Measurements from ENCODE around the gene TPRKB.
"Not testable (repeated sequence)": the region's sequence is repeated elsewhere in the genome, so short reads cannot be mapped to it uniquely, and the experiment has no call there.

TPRKB gene

GRCh38 chr2:73700131-73700611 lies 37.0 kb downstream of the TPRKB start:
- H3K4me1 ChIP-seq (ENCODE audit: insufficient read depth, low read length) = no peaks in the 10 kb centered on the region
- H3K36me3 ChIP-seq (ENCODE audit: insufficient read depth, low read length) = no peaks in the 10 kb centered on the region
- H3K9me3 ChIP-seq (ENCODE audit: control insufficient read depth, insufficient read depth, low read length) = no peaks in the 10 kb centered on the region
- no peak overlapping the region for H3K9ac ChIP-seq (ENCODE audit: low read depth, low read length)

- no peaks in the 10 kb centered on the region for H3K36me3 ChIP-seq (ENCODE audit: insufficient read depth, low read length)
- no peak overlapping the region for H3K9ac ChIP-seq (ENCODE audit: low read depth, low read length)
- H3K4me1 ChIP-seq (ENCODE audit: insufficient read depth, low read length) = no peaks in the 10 kb centered on the region
- no peaks in the 10 kb centered on the region for H3K9me3 ChIP-seq (ENCODE audit: control insufficient read depth, insufficient read depth, low read length)
These were observed 37.7 kb downstream of the TPRKB start for GRCh38 chr2:73699437-73699836.

GRCh38 chr2:73698101-73698500 lies 39.0 kb downstream of the TPRKB start:
- no peaks in the 10 kb centered on the region for H3K9me3 ChIP-seq (ENCODE audit: control insufficient read depth, insufficient read depth, low read length)
- H3K9ac ChIP-seq (ENCODE audit: low read depth, low read length) = no peak overlapping the region
- H3K36me3 ChIP-seq (ENCODE audit: insufficient read depth, low read length) = no peaks in the 10 kb centered on the region
- H3K4me1 ChIP-seq (ENCODE audit: insufficient read depth, low read length) = no peaks in the 10 kb centered on the region

GRCh38 chr2:73697606-73698005 lies 39.5 kb downstream of the TPRKB start:
- Histone ChIP-seq H3K36me3 (ENCODE audit: insufficient read depth, low read length) (no peaks in the 10 kb centered on the region), H3K4me1 (ENCODE audit: insufficient read depth, low read length) (no peaks in the 10 kb centered on the region), H3K9me3 (ENCODE audit: control insufficient read depth, insufficient read depth, low read length) (no peaks in the 10 kb centered on the region), H3K9ac (ENCODE audit: low read depth, low read length) (no peak overlapping the region)

- not testable (repeated sequence) for H3K9ac ChIP-seq (ENCODE audit: low read depth, low read length); H3K4me1 ChIP-seq (ENCODE audit: insufficient read depth, low read length); H3K9me3 ChIP-seq (ENCODE audit: control insufficient read depth, insufficient read depth, low read length); H3K36me3 ChIP-seq (ENCODE audit: insufficient read depth, low read length)
These were observed 40.2 kb downstream of the TPRKB start for GRCh38 chr2:73696985-73697384.

- H3K4me1 ChIP-seq (ENCODE audit: insufficient read depth, low read length); H3K9me3 ChIP-seq (ENCODE audit: control insufficient read depth, insufficient read depth, low read length); H3K9ac ChIP-seq (ENCODE audit: low read depth, low read length); H3K36me3 ChIP-seq (ENCODE audit: insufficient read depth, low read length): not testable (repeated sequence)
These were observed 40.6 kb downstream of the TPRKB start for GRCh38 chr2:73696521-73696920.

GRCh38 chr2:73690372-73691088 lies 46.6 kb downstream of the TPRKB start:
- H3K4me1 ChIP-seq (ENCODE audit: insufficient read depth, low read length); H3K9me3 ChIP-seq (ENCODE audit: control insufficient read depth, insufficient read depth, low read length); H3K9ac ChIP-seq (ENCODE audit: low read depth, low read length); H3K36me3 ChIP-seq (ENCODE audit: insufficient read depth, low read length): not testable (repeated sequence)

GRCh38 chr2:73688494-73688893 lies 48.7 kb downstream of the TPRKB start:
- H3K36me3 ChIP-seq (ENCODE audit: insufficient read depth, low read length); H3K4me1 ChIP-seq (ENCODE audit: insufficient read depth, low read length); H3K9me3 ChIP-seq (ENCODE audit: control insufficient read depth, insufficient read depth, low read length); H3K9ac ChIP-seq (ENCODE audit: low read depth, low read length): not testable (repeated sequence)

- no peaks in the 10 kb centered on the region for H3K9me3 ChIP-seq (ENCODE audit: control insufficient read depth, insufficient read depth, low read length)
- H3K9ac ChIP-seq (ENCODE audit: low read depth, low read length) = no peak overlapping the region
- no peaks in the 10 kb centered on the region for H3K4me1 ChIP-seq (ENCODE audit: insufficient read depth, low read length)
- H3K36me3 ChIP-seq (ENCODE audit: insufficient read depth, low read length) = no peaks in the 10 kb centered on the region
These were observed 51.2 kb downstream of the TPRKB start for GRCh38 chr2:73685764-73686438.

- not testable (repeated sequence) for H3K4me1 ChIP-seq (ENCODE audit: insufficient read depth, low read length); H3K9ac ChIP-seq (ENCODE audit: low read depth, low read length); H3K36me3 ChIP-seq (ENCODE audit: insufficient read depth, low read length); H3K9me3 ChIP-seq (ENCODE audit: control insufficient read depth, insufficient read depth, low read length)
These were observed 52.2 kb downstream of the TPRKB start for GRCh38 chr2:73684905-73685304.

GRCh38 chr2:73684325-73684724 lies 52.8 kb downstream of the TPRKB start:
- not testable (repeated sequence) for H3K9me3 ChIP-seq (ENCODE audit: control insufficient read depth, insufficient read depth, low read length); H3K9ac ChIP-seq (ENCODE audit: low read depth, low read length); H3K4me1 ChIP-seq (ENCODE audit: insufficient read depth, low read length); H3K36me3 ChIP-seq (ENCODE audit: insufficient read depth, low read length)

GRCh38 chr2:73679951-73680571 lies 57.1 kb downstream of the TPRKB start:
- H3K9ac ChIP-seq (ENCODE audit: low read depth, low read length); H3K36me3 ChIP-seq (ENCODE audit: insufficient read depth, low read length): not testable (repeated sequence)

More at GRCh38 chr2:73679951-73680571, 57.1 kb downstream of the TPRKB start:
- H3K4me1 ChIP-seq (ENCODE audit: insufficient read depth, low read length); H3K9me3 ChIP-seq (ENCODE audit: control insufficient read depth, insufficient read depth, low read length): not testable (repeated sequence)
